GM23338 (cell line): ENCODE data around the gene SDHAF2. TPM values are rescaled to one million over a fixed set of nuclear protein-coding genes. Genes with fewer than 3 reads are reported as not detected.

Source experiments
- ATAC-seq: fragments of 200-7000 bp; cut with Tn5 transposase; 3 replicates; pipeline ENCODE4 v1.9.1; 2020
- DNase-seq: peaks from one replicate; pipeline ENCODE4 v3.0.0-alpha.2; 2015; ENCODE audit warnings: low spot score
- H2AFZ ChIP-seq: fragments of 200-600 bp; sonication (generic); 2 replicates; pipeline ENCODE4 v1.8.0; 2016; ENCODE audit warnings: antibody characterized with exemption, mild to moderate bottlenecking, moderate library complexity
- H3F3A ChIP-seq: fragments of 200-600 bp; sonication (generic); replicated peaks from 2 replicates; pipeline ENCODE4 v1.8.0; 2017; ENCODE audit warnings: antibody characterized with exemption, mixed run types, low read depth
- H3K27ac ChIP-seq: fragments of 200-600 bp; sonication (generic); 2 replicates; pipeline ENCODE4 v1.6.1; 2016; ENCODE audit warnings: low read depth
- H3K27me3 ChIP-seq: fragments of 200-600 bp; sonication (generic); 2 replicates; pipeline ENCODE4 v1.8.0; 2016; ENCODE audit warnings: mild to moderate bottlenecking, mixed run types, moderate library complexity; ENCODE audit not compliant: insufficient read depth
- H3K36me3 ChIP-seq: fragments of 200-600 bp; sonication (generic); 2 replicates; pipeline ENCODE4 v1.8.0; 2016; ENCODE audit warnings: mild to moderate bottlenecking; ENCODE audit not compliant: insufficient read depth
- H3K4me1 ChIP-seq: fragments of 200-600 bp; sonication (generic); 2 replicates; pipeline ENCODE4 v1.8.0; 2016; ENCODE audit warnings: mild to moderate bottlenecking, moderate library complexity; ENCODE audit not compliant: insufficient read depth
- H3K4me2 ChIP-seq: fragments of 200-600 bp; sonication (generic); 2 replicates; pipeline ENCODE4 v1.7.1; 2017; ENCODE audit warnings: mixed run types
- H3K4me3 ChIP-seq: fragments of 200-600 bp; sonication (generic); 2 replicates; pipeline ENCODE4 v1.6.1; 2016; ENCODE audit warnings: mixed run types
- H3K79me2 ChIP-seq: fragments of 200-600 bp; sonication (generic); replicated peaks from 2 replicates; pipeline ENCODE4 v1.8.0; 2017; ENCODE audit warnings: mild to moderate bottlenecking; ENCODE audit not compliant: insufficient read depth
- H3K9me2 ChIP-seq: fragments of 200-600 bp; sonication (generic); 2 replicates; pipeline ENCODE4 v1.8.0; 2017; ENCODE audit not compliant: insufficient read depth
- H4K20me1 ChIP-seq: fragments of 200-600 bp; sonication (generic); replicated peaks from 2 replicates; pipeline ENCODE4 v1.8.0; 2017; ENCODE audit warnings: mild to moderate bottlenecking; ENCODE audit not compliant: insufficient read depth
- H3K27ac Mint-ChIP-seq: 2 replicates; pipeline ENCODE4 v1.8.0; 2020; ENCODE audit warnings: inconsistent platforms, mild to moderate bottlenecking, moderate library complexity, mixed read lengths
- H3K27me3 Mint-ChIP-seq: 3 replicates; pipeline ENCODE4 v1.8.0; 2022; ENCODE audit warnings: low read depth, mild to moderate bottlenecking, moderate library complexity, mixed read lengths, inconsistent platforms; ENCODE audit not compliant: insufficient read depth, poor library complexity
- H3K36me3 Mint-ChIP-seq: 3 replicates; pipeline ENCODE4 v1.8.0; 2021; ENCODE audit warnings: low read depth, mild to moderate bottlenecking, inconsistent platforms, moderate library complexity, mixed read lengths
- H3K4me1 Mint-ChIP-seq: 3 replicates; pipeline ENCODE4 v1.8.0; 2020; ENCODE audit warnings: mild to moderate bottlenecking, inconsistent platforms, mixed read lengths
- H3K4me3 Mint-ChIP-seq: 3 replicates; pipeline ENCODE4 v1.8.0; 2021; ENCODE audit warnings: moderate library complexity, mild to moderate bottlenecking, inconsistent platforms, mixed read lengths
- H3K9me3 Mint-ChIP-seq: 3 replicates; pipeline ENCODE4 v1.8.0; 2020; ENCODE audit warnings: moderate library complexity, mild to moderate bottlenecking, inconsistent platforms, mixed read lengths
- CREB1 ChIP-seq: fragments of 250-450 bp; sonication (Bioruptor Pico); IDR thresholded peaks from 2 replicates; pipeline ENCODE4 v1.5.0; 2020; ENCODE audit warnings: low read depth, mild to moderate bottlenecking, moderate library complexity
- ETS1 ChIP-seq: IDR thresholded peaks from 2 replicates; pipeline ENCODE4 v1.6.1; 2016; ENCODE audit warnings: antibody characterized with exemption
- EZH2phosphoT487 ChIP-seq: fragments of 200-600 bp; sonication (generic); IDR thresholded peaks from one replicate; pipeline ENCODE4 v1.8.1; 2018; ENCODE audit warnings: antibody characterized with exemption; ENCODE audit not compliant: unreplicated experiment
- POLR2AphosphoS5 ChIP-seq: IDR thresholded peaks from 2 replicates; pipeline ENCODE4 v1.6.1; 2016; ENCODE audit warnings: antibody characterized with exemption, low read depth
- STAT1 ChIP-seq: IDR thresholded peaks from one replicate; pipeline ENCODE4 v1.6.1; 2016; ENCODE audit warnings: antibody characterized with exemption; ENCODE audit not compliant: unreplicated experiment
- ZNF114 ChIP-seq: fragments of 250-450 bp; sonication (Bioruptor Pico); IDR thresholded peaks from 2 replicates; pipeline ENCODE4 v1.5.0; 2020; ENCODE audit warnings: mild to moderate bottlenecking, moderate library complexity
- ZNF331 ChIP-seq: fragments of 250-450 bp; sonication (Bioruptor Pico); IDR thresholded peaks from 2 replicates; pipeline ENCODE4 v1.5.0; 2020; ENCODE audit warnings: low read depth, mild to moderate bottlenecking, moderate library complexity
- ZNF462 ChIP-seq: fragments of 250-450 bp; sonication (Bioruptor Pico); IDR thresholded peaks from 2 replicates; pipeline ENCODE4 v1.5.0; 2020; ENCODE audit warnings: mild to moderate bottlenecking, moderate library complexity
- polyA plus RNA-seq: library from polyadenylated mRNA; unstranded; fragments of >200 nt; fragmentation: Nextera tagmentation; extraction: Ambion mirVana; gene quantifications from 2 replicates; pipeline ENCODE4 v1.2.1, GENCODE V29; 2016
- total RNA-seq: library from RNA; depleted of rRNA; stranded (reverse); fragments of >200 nt; shearing (Covaris generic); gene quantifications from 2 replicates; pipeline ENCODE4 v1.2.3, GENCODE V29; 2014
- TF ChIP-seq, protein P1 (sequence below), 2 experiments: fragments of 200-600 bp in 1 of 2; sonication (generic) in 1 of 2; conservative IDR thresholded peaks; 2 replicates each; pipeline versions ENCODE4 v1.5.1 to v1.6.1; 2016 to 2017; ENCODE audit warnings: antibody characterized with exemption in 2 of 2, low read depth in 2 of 2, mild to moderate bottlenecking in 2 of 2, moderate library complexity in 1 of 2

The SDHAF2 gene
- total and polyA plus RNA-seq, 2 experiments from 2014 or later = 53.8 to 57.0 TPM

GRCh38 chr11:61446211-61446651, 16.3 kb downstream of the SDHAF2 start:
- Histone ChIP-seq H3K27ac (peak overlapping the region; percentile 81), H3K27me3 (no peaks in the 10 kb centered on the region), H3K9me2 (no peaks in the 10 kb centered on the region), H4K20me1 (peaks cover 40% of the 10 kb centered on the region), H2AFZ (no peak overlapping the region), H3F3A (peaks cover 20% of the 10 kb centered on the region; the same call in 1 of the 2 replicates), H3K4me2 (no peak overlapping the region), H3K36me3 (peaks cover 22% of the 10 kb centered on the region), H3K4me1 (no peaks in the 10 kb centered on the region; the same call in 1 of the 2 replicates), H3K4me3 (no peak overlapping the region), H3K79me2 (peaks cover 39% of the 10 kb centered on the region)
- Mint-ChIP-seq H3K4me3 (no peak overlapping the region), H3K4me1 (peaks cover 7% of the 10 kb centered on the region), H3K36me3 (peaks cover 49% of the 10 kb centered on the region), H3K9me3 (no peaks in the 10 kb centered on the region; the same call in 2 of the 3 replicates), H3K27me3 (peaks cover 2% of the 10 kb centered on the region), H3K27ac (peak overlapping the region; percentile 93)
- TF ChIP-seq CREB1 (CRISPR knock-in tag) (no peak), ZNF114 (no peak), ETS1 (no peak), ZNF331 (no peak), STAT1 (no peak)
- TF ChIP-seq, protein P1, sequence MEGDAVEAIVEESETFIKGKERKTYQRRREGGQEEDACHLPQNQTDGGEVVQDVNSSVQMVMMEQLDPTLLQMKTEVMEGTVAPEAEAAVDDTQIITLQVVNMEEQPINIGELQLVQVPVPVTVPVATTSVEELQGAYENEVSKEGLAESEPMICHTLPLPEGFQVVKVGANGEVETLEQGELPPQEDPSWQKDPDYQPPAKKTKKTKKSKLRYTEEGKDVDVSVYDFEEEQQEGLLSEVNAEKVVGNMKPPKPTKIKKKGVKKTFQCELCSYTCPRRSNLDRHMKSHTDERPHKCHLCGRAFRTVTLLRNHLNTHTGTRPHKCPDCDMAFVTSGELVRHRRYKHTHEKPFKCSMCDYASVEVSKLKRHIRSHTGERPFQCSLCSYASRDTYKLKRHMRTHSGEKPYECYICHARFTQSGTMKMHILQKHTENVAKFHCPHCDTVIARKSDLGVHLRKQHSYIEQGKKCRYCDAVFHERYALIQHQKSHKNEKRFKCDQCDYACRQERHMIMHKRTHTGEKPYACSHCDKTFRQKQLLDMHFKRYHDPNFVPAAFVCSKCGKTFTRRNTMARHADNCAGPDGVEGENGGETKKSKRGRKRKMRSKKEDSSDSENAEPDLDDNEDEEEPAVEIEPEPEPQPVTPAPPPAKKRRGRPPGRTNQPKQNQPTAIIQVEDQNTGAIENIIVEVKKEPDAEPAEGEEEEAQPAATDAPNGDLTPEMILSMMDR (conservative IDR thresholded peaks at IDR 0.05; ENCODE audit: low read depth in 2 of 2) = peak; percentile 74 to 91
- ATAC-seq (peak; percentile 97), DNase-seq (peak; percentile 95)

DNA sequence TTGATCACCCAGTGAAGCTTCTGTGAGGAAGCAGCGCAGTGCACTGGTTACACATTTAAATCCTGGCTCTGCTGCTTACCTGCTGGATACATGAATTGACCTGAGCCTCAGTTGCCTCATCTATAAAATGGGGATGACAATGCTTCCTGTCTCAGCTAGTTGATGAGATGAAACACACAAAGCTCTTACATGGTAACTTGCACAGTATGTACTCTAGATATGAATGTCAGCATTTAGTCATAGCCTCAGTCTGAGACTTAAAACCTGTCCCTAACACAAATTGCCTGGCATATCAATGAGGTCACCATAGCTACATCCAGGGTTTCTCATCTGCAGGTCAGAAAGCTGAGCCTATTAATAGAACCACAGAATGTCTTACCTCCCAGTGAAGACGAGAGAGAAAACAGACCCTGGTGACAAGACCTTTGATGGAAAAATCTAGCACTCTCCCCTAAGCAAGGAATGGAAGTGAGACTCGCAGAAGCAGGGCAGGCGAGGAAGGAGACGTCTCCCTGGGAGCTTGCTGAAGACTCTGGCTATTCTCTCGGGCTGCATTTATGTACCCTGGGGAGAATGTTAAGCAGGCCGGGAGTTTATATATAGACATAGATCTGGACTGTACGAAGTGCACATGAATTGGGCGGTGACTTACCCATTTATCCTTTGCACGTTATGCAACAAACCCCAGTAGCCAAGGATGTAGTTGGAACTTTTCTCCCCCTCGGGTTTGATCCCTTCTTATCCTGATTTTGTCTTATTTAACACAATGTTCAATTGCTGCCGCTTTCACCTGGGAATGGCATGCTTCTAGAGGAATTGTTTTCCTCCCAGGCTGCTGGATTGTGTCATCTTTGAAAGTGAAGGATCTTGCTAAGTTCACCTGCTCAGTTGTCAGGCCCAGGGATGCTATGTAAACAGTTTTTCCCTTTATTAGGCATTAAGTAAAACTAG, 18.0 kb downstream of the SDHAF2 start:
- no peaks in the 10 kb centered on the region; the same call in 1 of the 2 replicates for H3K4me1 ChIP-seq
- Mint-ChIP-seq H3K9me3 (no peaks in the 10 kb centered on the region), H3K27ac (no peak overlapping the region), H3K36me3 (peaks cover 37% of the 10 kb centered on the region), H3K4me1 (peaks cover 7% of the 10 kb centered on the region), H3K4me3 (no peak overlapping the region), H3K27me3 (peaks cover 2% of the 10 kb centered on the region)
- no peak for ATAC-seq
- no peak overlapping the region for H3K4me2 ChIP-seq
- no peaks in the 10 kb centered on the region for H3K9me2 ChIP-seq
- no peak overlapping the region for H3K4me3 ChIP-seq
- no peak overlapping the region for H3K27ac ChIP-seq
- H2AFZ ChIP-seq = no peak overlapping the region
- DNase-seq = no peak
- peaks cover 32% of the 10 kb centered on the region for H4K20me1 ChIP-seq
- H3K79me2 ChIP-seq = peaks cover 23% of the 10 kb centered on the region
- H3K36me3 ChIP-seq = peaks cover 14% of the 10 kb centered on the region
- no peaks in the 10 kb centered on the region for H3K27me3 ChIP-seq
- H3F3A ChIP-seq = peaks cover 20% of the 10 kb centered on the region; the same call in 1 of the 2 replicates
- TF ChIP-seq CREB1 (CRISPR knock-in tag) (no peak), EZH2phosphoT487 (no peak), ZNF462 (no peak), POLR2AphosphoS5 (no peak)
